Left renal pelvis (tissue), 4 donors: Measurements from ENCODE around the gene RAD23A. TPM values are rescaled to one million over a fixed set of nuclear protein-coding genes. Genes with fewer than 3 reads are reported as not detected.
A peak's percentile ranks its signal among the peaks of the same experiment; 100 is the strongest.
"Not testable (repeated sequence)": the region's sequence is repeated elsewhere in the genome, so short reads cannot be mapped to it uniquely, and the experiment has no call there.

Experiments used
- DNase-seq, 4 donors: peaks; one replicate each; pipeline ENCODE4 v3.0.0-alpha.2; 2013; ENCODE audit warnings: low read depth in 4 of 4, low spot score in 3 of 4
- polyA plus RNA-seq, 4 donors: library from polyadenylated mRNA; unstranded; fragments of 120-200 nt; gene quantifications; one replicate each; pipeline ENCODE4 v1.2.1, GENCODE V29; 2013; ENCODE audit not compliant: insufficient read length in 4 of 4

The RAD23A gene
- polyA plus RNA-seq, 4 donors: 68.2 to 96.0 (median 74.4) TPM

GRCh38 chr19:12937093-12937926 is 8.4 kb upstream of the RAD23A start:
- no peak for DNase-seq

- DNase-seq: peak; percentile 98 to 99 (median 98)
These were observed 7.5 kb upstream of the RAD23A start, which contains the start of gene CALR for GRCh38 chr19:12937927-12938778. CALR (plus strand) TSS chr19:12938609; CDS start chr19:12938680, 71 bp downstream.

- no peak for DNase-seq
These were observed 6.7 kb upstream of the RAD23A start for GRCh38 chr19:12938779-12939601.

DNA sequence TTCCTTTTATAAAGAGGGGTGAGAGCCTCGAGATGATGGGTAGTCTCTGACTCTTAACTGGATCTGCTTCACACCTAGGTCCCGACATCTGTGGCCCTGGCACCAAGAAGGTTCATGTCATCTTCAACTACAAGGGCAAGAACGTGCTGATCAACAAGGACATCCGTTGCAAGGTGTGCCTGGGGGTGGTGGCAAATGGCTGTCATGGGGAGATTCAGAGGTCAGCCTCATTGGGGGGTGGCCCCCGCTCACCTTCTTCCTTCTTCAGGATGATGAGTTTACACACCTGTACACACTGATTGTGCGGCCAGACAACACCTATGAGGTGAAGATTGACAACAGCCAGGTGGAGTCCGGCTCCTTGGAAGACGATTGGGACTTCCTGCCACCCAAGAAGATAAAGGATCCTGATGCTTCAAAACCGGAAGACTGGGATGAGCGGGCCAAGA is 5.7 kb upstream of the RAD23A start:
- no peak for DNase-seq

DNA sequence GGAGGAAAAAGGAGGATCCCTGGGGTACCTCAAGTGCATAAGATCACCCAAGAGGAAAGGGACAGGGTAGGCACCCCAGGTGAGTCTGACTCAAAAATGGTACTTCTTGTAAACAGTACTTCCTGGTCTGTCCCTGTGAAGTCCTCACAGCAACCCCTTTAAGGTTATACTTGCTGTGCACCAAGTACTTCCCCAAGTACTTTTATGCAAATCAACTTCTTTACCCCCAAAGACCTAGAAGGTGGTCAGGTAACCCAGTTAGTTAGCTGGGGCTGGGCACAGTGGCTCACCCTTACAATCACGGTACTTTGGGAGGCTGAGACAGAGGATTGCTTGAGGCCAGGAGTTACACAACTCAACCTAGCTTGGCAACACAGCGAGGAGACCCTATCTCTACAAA is 4.8 kb upstream of the RAD23A start:
- no peak for DNase-seq

DNA sequence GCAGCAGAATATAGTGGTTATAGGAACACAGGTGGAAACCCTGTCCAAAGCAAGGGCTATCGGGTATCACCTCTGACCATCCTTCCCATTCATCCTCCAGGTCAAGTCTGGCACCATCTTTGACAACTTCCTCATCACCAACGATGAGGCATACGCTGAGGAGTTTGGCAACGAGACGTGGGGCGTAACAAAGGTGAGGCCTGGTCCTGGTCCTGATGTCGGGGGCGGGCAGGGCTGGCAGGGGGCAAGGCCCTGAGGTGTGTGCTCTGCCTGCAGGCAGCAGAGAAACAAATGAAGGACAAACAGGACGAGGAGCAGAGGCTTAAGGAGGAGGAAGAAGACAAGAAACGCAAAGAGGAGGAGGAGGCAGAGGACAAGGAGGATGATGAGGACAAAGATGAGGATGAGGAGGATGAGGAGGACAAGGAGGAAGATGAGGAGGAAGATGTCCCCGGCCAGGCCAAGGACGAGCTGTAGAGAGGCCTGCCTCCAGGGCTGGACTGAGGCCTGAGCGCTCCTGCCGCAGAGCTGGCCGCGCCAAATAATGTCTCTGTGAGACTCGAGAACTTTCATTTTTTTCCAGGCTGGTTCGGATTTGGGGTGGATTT is 2.1 kb upstream of the RAD23A start:
- no peak for DNase-seq

DNA sequence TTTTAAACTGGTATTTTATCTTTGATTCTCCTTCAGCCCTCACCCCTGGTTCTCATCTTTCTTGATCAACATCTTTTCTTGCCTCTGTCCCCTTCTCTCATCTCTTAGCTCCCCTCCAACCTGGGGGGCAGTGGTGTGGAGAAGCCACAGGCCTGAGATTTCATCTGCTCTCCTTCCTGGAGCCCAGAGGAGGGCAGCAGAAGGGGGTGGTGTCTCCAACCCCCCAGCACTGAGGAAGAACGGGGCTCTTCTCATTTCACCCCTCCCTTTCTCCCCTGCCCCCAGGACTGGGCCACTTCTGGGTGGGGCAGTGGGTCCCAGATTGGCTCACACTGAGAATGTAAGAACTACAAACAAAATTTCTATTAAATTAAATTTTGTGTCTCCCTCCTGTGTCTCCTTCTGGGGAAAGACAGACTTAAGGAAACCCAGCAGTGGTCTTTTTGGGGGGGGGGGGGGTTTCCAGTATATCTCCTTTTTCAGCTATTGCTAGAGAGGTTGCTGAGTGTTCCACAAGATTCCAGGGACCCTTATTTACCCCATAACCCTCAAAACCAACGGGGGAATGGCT is 1.5 kb upstream of the RAD23A start:
- DNase-seq: no peak

DNA sequence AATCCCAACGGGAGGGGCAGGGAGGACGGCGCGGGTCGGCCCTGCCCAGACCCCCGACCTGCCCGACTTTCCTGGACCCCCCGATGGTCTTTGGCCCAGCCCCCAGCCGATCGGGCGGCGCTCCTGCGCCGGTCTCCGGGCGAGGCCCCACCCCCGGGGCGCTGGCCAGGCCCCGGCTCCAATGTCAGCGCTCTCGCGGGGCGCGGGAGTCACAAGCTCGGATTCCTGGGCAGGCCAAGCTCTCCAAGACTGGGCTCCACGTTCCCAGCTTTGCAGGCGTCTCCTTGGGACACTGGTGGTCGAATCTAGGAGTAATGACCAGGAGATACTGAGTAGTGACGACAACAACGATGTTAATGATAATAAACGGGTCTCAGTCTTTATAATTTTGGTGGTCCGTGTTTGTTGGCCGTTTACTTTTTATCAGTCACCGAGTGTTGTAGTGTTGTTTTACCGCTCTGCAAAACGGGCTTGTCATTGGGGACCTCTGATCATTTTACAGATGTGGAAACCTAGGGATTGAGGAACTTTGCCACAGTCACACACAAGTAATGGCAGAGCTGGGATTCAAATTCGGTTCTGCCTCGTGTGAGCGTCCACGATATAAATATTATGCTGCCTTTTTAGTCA is 545 bp downstream of the RAD23A start:
- DNase-seq: no peak

GRCh38 chr19:12946731-12947496 is 1.3 kb downstream of the RAD23A start:
- no peak for DNase-seq

- no peak for DNase-seq
These were observed 2.3 kb downstream of the RAD23A start for GRCh38 chr19:12947702-12948611.

DNA sequence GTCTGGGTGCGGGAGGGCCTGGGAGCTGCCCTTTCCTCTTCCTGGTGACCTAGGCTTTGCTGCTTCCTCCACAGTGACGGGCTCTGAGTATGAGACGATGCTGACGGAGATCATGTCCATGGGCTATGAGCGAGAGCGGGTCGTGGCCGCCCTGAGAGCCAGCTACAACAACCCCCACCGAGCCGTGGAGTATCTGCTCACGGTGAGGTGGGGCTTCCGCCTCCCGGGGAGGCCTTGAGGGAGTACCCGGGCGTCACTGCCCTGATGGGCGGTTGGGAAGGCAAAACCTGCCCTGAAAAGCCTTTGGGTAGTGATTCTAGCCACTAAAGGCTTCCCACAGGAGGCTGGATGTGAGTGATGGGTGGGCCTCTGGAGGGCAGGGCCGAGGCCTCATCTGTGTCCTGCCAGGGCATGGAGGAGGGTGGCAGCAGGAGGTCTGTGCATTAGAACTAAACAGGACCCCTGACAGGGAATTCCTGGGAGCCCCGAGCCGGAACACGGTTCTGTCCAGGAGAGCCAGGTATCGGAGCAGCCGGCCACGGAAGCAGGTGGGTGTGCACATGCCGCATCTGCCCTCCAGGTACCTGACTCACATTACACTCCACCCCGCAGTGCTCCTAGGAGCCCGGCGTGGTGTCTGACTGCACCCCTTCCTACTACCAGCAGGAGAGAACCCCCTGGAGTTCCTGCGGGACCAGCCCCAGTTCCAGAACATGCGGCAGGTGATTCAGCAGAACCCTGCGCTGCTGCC is 3.1 kb downstream of the RAD23A start:
- no peak for DNase-seq

- DNase-seq: no peak
These were observed 4.0 kb downstream of the RAD23A start for GRCh38 chr19:12949363-12950283.

- DNase-seq: not testable (repeated sequence)
These were observed 6.4 kb downstream of the RAD23A start for GRCh38 chr19:12952050-12952449.

DNA sequence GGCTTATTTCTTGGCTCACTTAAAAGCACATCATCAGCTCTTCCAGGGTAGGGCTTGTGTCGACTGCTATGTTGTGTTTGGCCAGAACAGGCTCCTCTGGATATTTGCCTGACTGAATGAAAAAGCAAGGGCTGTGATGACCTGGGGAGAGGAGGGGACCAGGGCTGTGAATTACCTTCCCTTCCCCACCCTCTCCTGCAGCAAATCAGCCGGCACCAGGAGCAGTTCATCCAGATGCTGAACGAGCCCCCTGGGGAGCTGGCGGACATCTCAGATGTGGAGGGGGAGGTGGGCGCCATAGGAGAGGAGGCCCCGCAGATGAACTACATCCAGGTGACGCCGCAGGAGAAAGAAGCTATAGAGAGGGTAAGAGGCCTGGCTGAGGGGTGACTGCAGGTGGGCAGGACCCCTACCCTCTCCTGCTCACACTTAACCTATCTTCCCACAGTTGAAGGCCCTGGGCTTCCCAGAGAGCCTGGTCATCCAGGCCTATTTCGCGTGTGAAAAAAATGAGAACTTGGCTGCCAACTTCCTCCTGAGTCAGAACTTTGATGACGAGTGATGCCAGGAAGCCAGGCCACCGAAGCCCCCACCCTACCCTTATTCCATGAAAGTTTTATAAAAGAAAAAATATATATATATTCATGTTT is 7.0 kb downstream of the RAD23A start:
- no peak for DNase-seq

DNA sequence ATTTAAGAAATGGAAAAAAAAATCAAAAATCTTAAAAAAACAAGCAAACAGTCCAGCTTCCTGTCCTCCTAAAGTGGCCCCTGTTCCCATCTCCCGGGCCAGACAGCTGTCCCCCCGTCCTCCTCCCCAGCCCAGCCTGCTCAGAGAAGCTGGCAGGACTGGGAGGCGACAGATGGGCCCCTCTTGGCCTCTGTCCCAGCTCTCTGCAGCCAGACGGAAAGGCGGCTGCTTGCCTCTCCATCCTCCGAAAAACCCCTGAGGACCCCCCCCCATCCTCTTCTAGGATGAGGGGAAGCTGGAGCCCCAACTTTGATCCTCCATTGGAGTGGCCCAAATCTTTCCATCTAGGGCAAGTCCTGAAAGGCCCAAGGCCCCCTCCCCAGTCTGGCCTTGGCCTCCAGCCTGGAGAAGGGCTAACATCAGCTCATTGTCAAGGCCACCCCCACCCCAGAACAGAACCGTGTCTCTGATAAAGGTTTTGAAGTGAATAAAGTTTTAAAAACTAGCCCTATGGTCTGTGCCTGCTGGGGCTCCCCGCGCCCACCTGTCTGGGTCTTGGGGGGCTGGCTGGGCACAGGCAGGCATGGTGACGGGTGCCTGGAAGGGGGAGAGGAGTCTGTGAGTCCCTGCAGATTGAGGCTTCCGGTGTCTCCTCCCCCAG is 7.6 kb downstream of the RAD23A start:
- DNase-seq: no peak
